Stomach smooth muscle (tissue), 2 donors: ENCODE measurements around the gene VAV2.

ENCODE experiments used
- H3K27ac ChIP-seq: one replicate; pipeline ENCODE4 v1.7.0; 2013; ENCODE audit warnings: mild to moderate bottlenecking, low read length, inconsistent platforms
- H3K27me3 ChIP-seq, 2 donors: one replicate each; pipeline ENCODE4 v1.7.0; 2013; ENCODE audit warnings: low read length in 2 of 2; ENCODE audit not compliant: insufficient read depth in 2 of 2, control insufficient read depth in 1 of 2
- H3K36me3 ChIP-seq, 2 donors: one replicate each; pipeline ENCODE4 v1.7.0; 2013; ENCODE audit warnings: low read length in 2 of 2; ENCODE audit not compliant: control insufficient read depth in 2 of 2, insufficient read depth in 2 of 2
- H3K4me1 ChIP-seq: one replicate; pipeline ENCODE4 v1.7.0; 2013; ENCODE audit warnings: low read length; ENCODE audit not compliant: control insufficient read depth, insufficient read depth
- H3K4me3 ChIP-seq, 2 donors: one replicate each; pipeline ENCODE4 v1.7.0; 2013; ENCODE audit warnings: low read length in 2 of 2
- H3K9ac ChIP-seq, 2 donors: one replicate each; pipeline ENCODE4 v1.7.0; 2013; ENCODE audit warnings: low read length in 2 of 2, mild to moderate bottlenecking in 1 of 2
- H3K9me3 ChIP-seq, 2 donors: one replicate each; pipeline ENCODE4 v1.7.0; 2013; ENCODE audit warnings: low read length in 2 of 2; ENCODE audit not compliant: control insufficient read depth in 2 of 2
- donor health status: healthy.
- donor health status: Pancreatic carcinoma.

VAV2 gene

DNA sequence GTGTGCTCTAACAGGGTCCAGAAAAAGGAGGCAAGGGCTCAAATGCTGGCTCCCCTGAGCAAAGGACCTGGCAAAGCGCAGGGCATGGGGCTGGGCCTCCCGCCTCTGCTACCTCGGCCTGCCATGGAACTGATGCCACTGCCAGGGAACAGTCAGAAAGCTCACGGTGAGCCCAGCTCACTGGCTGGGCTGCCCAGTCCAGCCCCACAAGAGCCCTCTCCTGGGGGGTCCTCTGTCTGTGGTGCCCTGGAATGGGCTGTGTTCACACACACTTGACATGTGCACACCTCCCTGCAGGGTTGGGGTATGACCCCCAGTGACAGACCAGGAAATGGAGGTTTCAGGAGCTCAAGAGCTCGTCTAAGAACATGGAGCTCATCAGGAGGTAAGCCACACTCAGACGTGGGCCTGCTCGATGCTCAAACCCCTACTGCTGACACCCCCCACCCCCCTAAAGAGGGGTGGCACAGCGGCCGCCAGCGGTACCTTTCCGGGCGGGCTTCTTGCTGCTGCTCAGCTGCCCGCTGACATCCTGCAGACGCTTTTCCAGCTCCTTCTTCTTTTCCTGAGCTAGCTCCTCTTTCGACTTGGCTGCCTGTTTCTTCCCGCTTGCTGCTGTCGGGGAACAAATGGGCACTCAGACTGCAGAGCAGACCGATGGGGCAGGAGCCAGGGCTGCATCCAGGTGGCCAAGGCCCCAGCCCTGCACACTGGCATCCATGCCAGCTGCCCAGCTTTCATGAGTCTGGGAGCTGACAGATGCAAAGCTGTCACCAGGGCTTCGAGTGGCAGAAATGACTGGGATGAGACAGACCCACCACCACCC lies 42.3 kb upstream of the VAV2 start:
- Histone ChIP-seq H3K4me3 (no peak overlapping the region), H3K27ac (no peak overlapping the region), H3K36me3 (peaks cover 44 to 61% of the 10 kb centered on the region in 2 donors)

DNA sequence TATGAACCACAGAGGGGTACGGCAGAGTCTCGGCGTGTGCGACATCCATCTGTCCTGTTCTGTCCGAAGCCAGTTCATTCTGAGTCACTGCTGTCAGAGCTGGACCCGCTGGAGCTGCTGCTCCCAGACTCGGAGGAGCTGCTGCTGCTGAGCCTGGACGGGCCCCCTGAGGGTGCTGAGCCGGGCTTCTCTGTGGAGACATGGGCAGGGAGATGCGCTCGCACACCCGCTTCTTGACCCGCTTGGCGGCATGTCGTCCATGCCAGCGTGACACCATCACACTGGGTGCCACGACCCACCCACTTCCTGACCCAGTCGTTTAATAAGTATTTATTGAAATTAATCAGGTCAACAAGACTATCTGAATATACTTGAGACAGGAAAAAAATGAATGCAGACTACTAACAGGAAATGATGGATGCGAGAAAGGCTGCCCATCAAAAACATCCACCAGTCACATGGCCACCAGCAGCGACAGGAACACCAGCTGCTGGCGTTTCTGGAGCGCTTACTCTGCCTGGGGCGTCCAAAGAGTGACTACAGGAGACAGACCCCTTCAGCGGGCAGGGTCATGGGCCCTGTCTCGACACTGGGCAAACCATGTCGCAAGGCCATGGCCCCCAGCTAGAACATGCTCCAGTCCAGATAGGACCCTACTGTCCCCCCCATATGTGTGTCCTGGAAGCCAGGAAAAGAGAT lies 41.5 kb upstream of the VAV2 start:
- Histone ChIP-seq H3K27ac (no peak overlapping the region), H3K4me1 (no peaks in the 10 kb centered on the region), H3K9ac (no peak overlapping the region), H3K9me3 (peaks cover 0 to 7% of the 10 kb centered on the region in 2 donors), H3K27me3 (no peaks in the 10 kb centered on the region), H3K4me3 (no peak overlapping the region), H3K36me3 (peaks cover 39 to 58% of the 10 kb centered on the region in 2 donors)

More for the DNA sequence above, 42.3 kb upstream of the VAV2 start:
- no peak overlapping the region for H3K9ac ChIP-seq
- no peaks in the 10 kb centered on the region for H3K27me3 ChIP-seq
- H3K4me1 ChIP-seq, result no peaks in the 10 kb centered on the region
- H3K9me3 ChIP-seq, result peaks cover 0 to 7% of the 10 kb centered on the region in 2 donors

DNA sequence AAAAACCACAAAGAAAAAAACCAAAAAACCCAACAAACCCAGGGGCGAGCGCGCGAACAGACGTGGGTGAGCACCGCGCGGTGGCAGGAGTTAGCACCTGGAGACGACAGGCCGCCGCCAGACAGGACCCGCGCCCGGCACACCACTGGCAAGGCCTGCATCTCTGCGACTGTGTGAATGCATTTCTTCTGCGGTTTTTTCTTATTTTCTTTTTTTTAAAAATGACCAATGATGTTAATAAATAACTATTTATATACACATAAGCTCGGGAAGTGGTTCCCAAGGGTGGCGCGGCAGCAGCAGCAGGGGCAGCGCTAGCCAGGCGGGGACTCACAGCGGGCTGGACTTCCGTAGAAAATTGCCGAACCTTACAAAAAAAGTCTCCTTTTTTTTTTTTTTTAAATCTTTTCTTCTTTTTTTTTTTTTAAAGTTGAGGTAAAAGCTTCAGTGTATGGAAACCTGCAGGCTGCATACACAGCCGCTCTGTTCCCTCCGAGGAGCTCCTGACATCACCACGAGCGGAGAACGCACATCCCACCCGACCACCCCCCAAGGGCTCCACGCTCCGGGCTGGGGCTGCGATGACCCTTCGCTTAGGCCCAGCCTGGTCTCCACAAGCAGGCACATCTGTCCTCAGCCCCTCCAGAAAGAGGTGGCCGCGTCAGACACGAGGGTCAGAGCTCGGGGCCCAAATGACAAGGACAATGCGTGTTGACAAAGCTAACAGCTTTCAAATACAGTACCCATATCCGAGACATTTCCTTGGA lies 40.5 kb upstream of the VAV2 start:
- H3K27ac ChIP-seq, result no peak overlapping the region
- H3K9me3 ChIP-seq, result no peaks in the 10 kb centered on the region
- H3K36me3 ChIP-seq, result peaks cover 41 to 54% of the 10 kb centered on the region in 2 donors

DNA sequence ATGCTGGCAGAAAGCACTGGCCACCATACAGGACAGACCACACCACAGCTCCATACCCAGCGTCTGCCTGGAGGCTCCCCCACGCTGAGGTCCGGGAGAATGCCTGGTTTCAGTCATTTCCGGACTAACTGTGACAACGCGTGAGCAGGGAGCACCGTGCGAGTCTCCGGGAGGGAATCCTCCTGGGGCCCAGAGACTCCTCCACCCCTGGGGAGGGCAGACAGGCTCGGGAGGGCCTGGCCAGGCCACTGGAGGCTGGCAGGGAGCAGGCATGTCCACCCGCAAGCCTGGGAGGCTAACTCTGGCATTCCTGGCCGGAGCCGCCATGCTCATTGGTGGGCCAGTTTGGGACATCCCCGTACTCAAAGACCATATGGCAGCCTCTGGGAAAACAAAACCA lies 39.7 kb upstream of the VAV2 start:
- Histone ChIP-seq H3K4me3 (no peak overlapping the region), H3K36me3 (peaks cover 42 to 56% of the 10 kb centered on the region in 2 donors), H3K4me1 (no peaks in the 10 kb centered on the region), H3K27ac (no peak overlapping the region), H3K27me3 (no peaks in the 10 kb centered on the region), H3K9me3 (no peaks in the 10 kb centered on the region), H3K9ac (no peak overlapping the region)

More for the DNA sequence above, 40.5 kb upstream of the VAV2 start:
- no peak overlapping the region for H3K4me3 ChIP-seq
- no peaks in the 10 kb centered on the region for H3K4me1 ChIP-seq
- no peaks in the 10 kb centered on the region for H3K27me3 ChIP-seq
- H3K9ac ChIP-seq, result no peak overlapping the region

DNA sequence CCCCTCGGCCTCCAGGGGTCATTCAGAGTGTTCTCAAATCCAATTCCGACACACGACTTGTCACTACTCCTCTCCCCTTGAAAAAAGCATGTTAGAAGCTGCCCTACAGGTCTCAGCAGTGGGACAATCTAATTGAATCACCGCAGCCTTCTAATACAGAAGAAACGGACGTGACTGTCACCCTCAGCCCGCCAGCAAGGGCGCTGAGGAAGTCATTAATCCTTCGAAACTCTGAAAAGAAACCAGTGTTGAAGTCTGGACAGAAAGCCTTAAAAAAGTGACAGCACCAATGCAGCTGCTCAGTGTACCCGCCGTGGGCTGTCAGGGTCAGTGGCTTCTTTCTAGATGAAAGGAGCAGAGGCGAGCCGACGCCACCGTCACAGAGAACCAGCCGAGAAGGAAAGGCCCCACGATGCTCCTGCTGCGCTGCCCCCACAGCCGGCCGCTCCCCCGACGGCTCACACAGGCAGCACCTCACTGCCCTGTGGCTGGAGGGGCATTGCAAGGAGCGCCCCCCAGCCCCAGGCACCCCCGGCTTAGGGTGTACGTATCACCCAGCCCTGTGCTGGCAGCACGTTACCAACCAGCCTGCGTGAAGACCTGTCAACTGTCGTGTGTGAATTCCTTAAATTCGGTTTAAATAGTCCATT lies 38.8 kb upstream of the VAV2 start:
- Histone ChIP-seq H3K4me3 (no peak overlapping the region), H3K36me3 (peaks cover 36 to 54% of the 10 kb centered on the region in 2 donors), H3K27ac (no peak overlapping the region), H3K9me3 (no peaks in the 10 kb centered on the region), H3K9ac (no peak overlapping the region), H3K27me3 (no peaks in the 10 kb centered on the region), H3K4me1 (peaks cover 5% of the 10 kb centered on the region)

DNA sequence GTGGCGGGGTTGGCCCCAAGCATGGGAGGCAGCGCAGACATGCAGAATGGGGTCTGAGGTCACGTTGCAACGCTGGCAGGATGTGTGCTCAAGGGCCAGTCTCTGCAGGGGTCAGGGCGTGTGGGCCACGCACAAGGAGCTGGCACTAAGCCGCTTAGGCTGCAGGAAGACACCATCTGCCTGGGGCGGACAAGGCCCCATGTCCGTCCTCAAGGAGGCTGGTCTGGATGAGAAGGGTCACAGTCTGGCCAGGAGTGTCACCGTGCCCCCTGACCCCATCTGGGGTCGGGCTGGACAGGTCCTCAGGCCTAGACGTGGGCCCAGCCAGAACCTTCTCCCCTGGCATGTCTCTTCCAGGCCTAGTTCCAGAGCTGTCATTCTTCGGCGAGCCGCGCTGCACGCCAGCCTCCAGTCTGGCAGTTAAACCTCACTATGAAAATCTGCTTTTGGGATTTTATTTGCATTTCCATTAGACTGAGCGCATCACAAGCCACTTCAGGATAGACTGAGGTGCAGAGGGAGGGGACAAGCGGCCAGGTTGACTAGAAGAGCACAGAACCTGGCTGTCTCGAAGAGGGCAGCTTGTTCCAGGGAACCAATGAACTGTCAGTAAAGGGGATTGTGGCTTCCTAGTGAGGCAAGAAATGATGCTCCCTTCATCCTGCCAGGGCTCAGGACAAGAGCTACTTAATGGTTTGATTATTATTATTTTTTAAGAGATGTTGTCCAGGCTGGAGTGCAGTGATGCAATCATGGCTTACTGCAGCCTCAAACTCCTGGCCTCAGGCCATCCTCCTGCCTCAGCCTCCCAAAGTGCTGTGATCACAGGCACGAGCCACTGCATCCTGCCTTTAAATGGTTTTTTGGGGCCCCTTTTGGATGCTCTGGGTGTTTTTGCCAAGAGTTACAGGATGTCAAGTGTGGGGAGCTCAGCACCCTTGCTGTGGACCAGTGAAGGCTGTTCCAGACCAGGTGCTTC lies 37.4 kb upstream of the VAV2 start:
- no peak overlapping the region for H3K9ac ChIP-seq
- H3K36me3 ChIP-seq, result peaks cover 25 to 40% of the 10 kb centered on the region in 2 donors
- no peak overlapping the region for H3K27ac ChIP-seq
- H3K27me3 ChIP-seq, result no peaks in the 10 kb centered on the region
- peaks cover 9% of the 10 kb centered on the region for H3K4me1 ChIP-seq
- no peak overlapping the region for H3K4me3 ChIP-seq
- H3K9me3 ChIP-seq, result no peaks in the 10 kb centered on the region

DNA sequence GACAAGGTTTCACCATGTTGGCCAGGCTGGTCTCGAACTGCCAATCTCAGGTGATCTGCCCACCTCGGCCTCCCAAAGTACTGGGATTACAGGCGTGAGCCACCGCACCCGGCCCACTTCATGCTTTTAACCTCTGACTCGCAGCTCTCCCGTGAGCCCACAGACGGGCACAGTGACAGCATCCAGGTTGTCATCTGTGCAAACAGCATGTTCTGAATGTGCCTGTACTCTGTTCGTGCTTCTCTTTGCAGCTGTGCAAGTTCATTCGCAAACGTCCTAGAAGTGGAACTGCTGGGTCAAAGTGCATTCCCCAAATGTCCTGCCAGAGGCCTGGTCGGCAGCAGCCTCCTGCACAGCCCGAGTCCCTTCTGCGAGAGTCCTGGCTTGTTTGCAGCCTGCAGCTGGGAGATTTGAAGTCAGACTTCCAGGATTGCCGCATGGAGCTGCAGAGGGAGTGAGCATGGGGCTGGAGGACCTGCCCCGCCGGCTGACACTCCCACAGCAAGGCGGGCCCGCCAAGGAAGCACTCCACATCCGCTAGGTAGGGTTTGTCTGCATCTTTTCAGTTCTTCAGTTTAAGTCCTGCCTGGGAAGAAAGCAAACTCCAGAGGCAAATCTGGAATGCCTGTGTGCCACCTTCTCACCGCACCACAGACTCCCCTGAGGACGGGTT lies 36.6 kb upstream of the VAV2 start:
- H3K36me3 ChIP-seq, result peaks cover 17 to 33% of the 10 kb centered on the region in 2 donors
- no peak overlapping the region for H3K27ac ChIP-seq

DNA sequence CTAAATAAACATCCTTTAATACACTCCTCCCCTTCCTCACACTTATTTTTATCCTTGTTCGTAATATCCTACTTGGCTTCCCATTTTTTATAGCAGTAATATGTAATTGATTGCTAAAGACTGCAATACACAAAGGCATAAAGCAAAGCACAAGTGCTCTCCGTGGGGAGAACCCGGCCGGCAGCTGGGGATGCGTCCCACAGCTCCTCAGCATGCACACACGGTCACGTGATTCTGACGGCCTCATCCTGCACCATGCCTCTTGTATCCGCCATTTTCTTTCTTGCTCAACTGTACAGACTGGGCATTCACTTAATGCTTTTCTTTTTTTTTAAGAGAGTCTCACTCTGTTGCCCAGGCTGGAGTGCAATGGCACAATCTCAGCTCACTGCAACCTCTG lies 36.0 kb upstream of the VAV2 start:
- Histone ChIP-seq H3K36me3 (peaks cover 10 to 28% of the 10 kb centered on the region in 2 donors), H3K9ac (no peak overlapping the region), H3K27ac (no peak overlapping the region), H3K9me3 (no peaks in the 10 kb centered on the region), H3K4me1 (peaks cover 9% of the 10 kb centered on the region), H3K4me3 (no peak overlapping the region), H3K27me3 (no peaks in the 10 kb centered on the region)

More for the DNA sequence above, 36.6 kb upstream of the VAV2 start:
- no peaks in the 10 kb centered on the region for H3K27me3 ChIP-seq
- H3K4me3 ChIP-seq, result no peak overlapping the region
- no peak overlapping the region for H3K9ac ChIP-seq
- H3K9me3 ChIP-seq, result no peaks in the 10 kb centered on the region
- peaks cover 9% of the 10 kb centered on the region for H3K4me1 ChIP-seq

DNA sequence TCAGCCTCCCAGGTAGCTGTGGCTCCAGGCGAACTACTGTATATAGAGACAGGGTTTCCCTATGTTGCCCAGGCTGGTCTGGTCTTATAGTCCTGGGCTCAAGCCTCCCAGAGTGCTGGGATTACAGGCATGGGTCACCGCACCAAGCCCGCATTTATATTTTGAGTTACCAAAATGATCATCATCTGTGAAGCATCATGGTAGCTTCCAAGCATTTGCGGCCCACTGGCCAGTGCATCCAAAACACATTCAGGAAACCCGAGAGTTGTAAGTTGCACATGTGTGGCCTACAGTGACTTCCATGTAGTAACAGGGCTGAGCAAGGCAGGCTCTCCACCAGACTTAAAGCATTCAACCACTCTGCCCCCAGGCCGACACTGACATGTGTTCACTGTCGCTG lies 35.4 kb upstream of the VAV2 start:
- H3K27me3 ChIP-seq, result no peaks in the 10 kb centered on the region
- no peak overlapping the region for H3K4me3 ChIP-seq
- H3K27ac ChIP-seq, result no peak overlapping the region
- no peak overlapping the region for H3K9ac ChIP-seq
- peaks cover 8 to 26% of the 10 kb centered on the region in 2 donors for H3K36me3 ChIP-seq
- no peaks in the 10 kb centered on the region for H3K9me3 ChIP-seq
- peaks cover 9% of the 10 kb centered on the region for H3K4me1 ChIP-seq
